Esophagus (tissue), 2 donors: ENCODE measurements around the gene LGALS14. TPM values are rescaled to one million over a fixed set of nuclear protein-coding genes. Genes with fewer than 3 reads are reported as not detected.
"Not testable (repeated sequence)": the region's sequence is repeated elsewhere in the genome, so short reads cannot be mapped to it uniquely, and the experiment has no call there.

Experiments used
- H3K27ac ChIP-seq, 2 donors: one replicate each; pipeline ENCODE4 v1.5.1; 2013; ENCODE audit warnings: low read depth in 2 of 2, mild to moderate bottlenecking in 2 of 2, inconsistent platforms in 1 of 2, low read length in 1 of 2, moderate library complexity in 1 of 2
- H3K27me3 ChIP-seq, 2 donors: one replicate each; pipeline ENCODE4 v1.6.1; 2013; ENCODE audit warnings: low read length in 2 of 2, control low read depth in 1 of 2, mild to moderate bottlenecking in 1 of 2; ENCODE audit not compliant: insufficient read depth in 2 of 2, control insufficient read depth in 1 of 2
- H3K36me3 ChIP-seq, 2 donors: one replicate each; pipeline ENCODE4 v1.6.1; 2013; ENCODE audit warnings: low read length in 1 of 2; ENCODE audit not compliant: control insufficient read depth in 2 of 2, insufficient read depth in 2 of 2
- H3K4me1 ChIP-seq, 2 donors: one replicate each; pipeline ENCODE4 v1.6.1; 2013; ENCODE audit warnings: low read length in 1 of 2; ENCODE audit not compliant: control insufficient read depth in 2 of 2, insufficient read depth in 2 of 2
- H3K4me3 ChIP-seq, 2 donors: one replicate each; pipeline ENCODE4 v1.5.1; 2013; ENCODE audit warnings: low read length in 2 of 2, mild to moderate bottlenecking in 2 of 2, low read depth in 1 of 2, moderate library complexity in 1 of 2
- H3K9me3 ChIP-seq, 2 donors: one replicate each; pipeline ENCODE4 v1.6.1; 2013; ENCODE audit warnings: mild to moderate bottlenecking in 2 of 2, low read depth in 1 of 2, low read length in 1 of 2, moderate library complexity in 1 of 2; ENCODE audit not compliant: control insufficient read depth in 2 of 2, insufficient read depth in 1 of 2
- WGBS, 2 donors: extraction: QIAGEN DNeasy Blood & Tissue Kit; methylation state at CpG; one replicate each; pipeline ENCODE4 v1.1.7; 2013; 5-methylcytosine and 5-hydroxymethylcytosine counted together
- polyA plus RNA-seq, 2 donors: library from polyadenylated mRNA; stranded (reverse); fragments of 200-250 nt; gene quantifications; one replicate each; pipeline ENCODE4 v1.2.3, GENCODE V29; 2013
- donor health status: healthy with polysubstance abuse.
- donor health status: Bipolar disorder and iron deficiency.

Gene LGALS14
- polyA plus RNA-seq, 2 donors, result not detected

DNA sequence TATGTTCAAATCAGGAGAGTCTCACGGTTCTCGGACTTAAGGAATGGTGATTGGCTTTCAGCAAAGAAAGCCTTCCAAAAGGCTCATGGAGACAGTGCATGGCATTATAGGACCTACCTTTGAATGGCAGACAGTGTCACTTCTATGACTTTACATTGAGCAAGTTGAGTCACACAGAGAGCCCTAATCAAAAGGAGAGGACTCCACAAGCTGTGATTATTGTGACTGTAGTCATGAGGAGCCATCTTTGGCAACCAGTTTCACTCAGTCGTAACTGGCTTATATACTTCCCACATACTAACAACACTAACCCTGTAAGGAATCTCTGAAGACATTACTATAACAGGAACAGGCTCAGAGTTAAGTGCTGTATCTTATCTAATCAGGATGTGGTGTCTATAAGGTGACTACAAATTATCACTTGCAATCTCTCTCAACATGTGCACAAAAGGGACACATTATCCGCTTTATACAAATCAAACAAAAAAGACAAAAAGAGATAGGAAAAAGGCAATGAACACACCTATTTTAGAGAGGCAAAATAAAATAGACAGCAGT lies 6.1 kb downstream of the LGALS14 start:
- no peaks in the 10 kb centered on the region for H3K4me1 ChIP-seq
- no peaks in the 10 kb centered on the region for H3K9me3 ChIP-seq
- 86 to 90% methylated on average over 4 of the region's 4 CpGs for WGBS, 2 donors
- peaks cover 0 to 2% of the 10 kb centered on the region in 2 donors for H3K27me3 ChIP-seq
- H3K4me3 ChIP-seq, result no peak overlapping the region
- no peaks in the 10 kb centered on the region for H3K36me3 ChIP-seq
- H3K27ac ChIP-seq, result no peak overlapping the region

DNA sequence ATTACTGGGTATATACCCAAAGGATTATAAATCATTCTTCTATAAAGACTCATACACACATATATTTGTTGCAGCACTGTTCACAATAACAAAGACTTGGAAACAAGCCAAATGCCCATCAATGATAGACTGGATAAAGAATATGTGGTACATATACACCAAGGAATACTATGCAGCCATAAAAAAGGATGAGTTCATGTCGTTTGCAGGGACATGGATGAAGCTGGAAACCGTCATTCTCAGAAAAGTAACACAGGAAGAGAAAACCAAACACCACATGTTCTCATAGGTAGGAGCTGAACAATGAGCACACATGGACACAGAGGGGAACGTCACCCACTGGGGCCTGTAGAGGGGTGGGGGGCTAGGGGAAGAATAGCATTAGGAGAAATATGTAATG lies 15.9 kb downstream of the LGALS14 start:
- WGBS, 2 donors, result 71 to 72% methylated on average over 3 of the region's 3 CpGs
- not testable (repeated sequence) for H3K27ac ChIP-seq, H3K4me1 ChIP-seq, H3K9me3 ChIP-seq, H3K27me3 ChIP-seq, H3K36me3 ChIP-seq, H3K4me3 ChIP-seq

DNA sequence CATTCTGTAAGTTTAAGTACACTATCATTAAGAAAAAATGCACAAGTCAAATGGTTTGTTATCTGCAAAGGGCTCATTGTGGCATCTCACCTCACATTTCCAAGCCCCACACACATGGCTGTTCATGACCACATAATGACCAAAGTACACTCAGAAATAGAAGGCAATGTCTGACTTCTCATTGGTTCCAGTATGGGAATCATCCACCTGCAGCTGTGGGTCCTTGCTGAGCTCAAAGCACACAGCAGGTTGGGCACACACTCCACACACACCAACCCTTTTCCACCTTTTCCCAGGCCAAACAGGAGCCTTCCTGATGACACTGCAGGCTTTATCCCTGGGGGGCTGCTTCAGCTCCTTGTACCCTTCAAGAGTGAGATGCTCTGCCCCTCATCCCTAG lies 21.7 kb downstream of the LGALS14 start:
- Histone ChIP-seq H3K27ac (no peak overlapping the region), H3K27me3 (no peaks in the 10 kb centered on the region)

DNA sequence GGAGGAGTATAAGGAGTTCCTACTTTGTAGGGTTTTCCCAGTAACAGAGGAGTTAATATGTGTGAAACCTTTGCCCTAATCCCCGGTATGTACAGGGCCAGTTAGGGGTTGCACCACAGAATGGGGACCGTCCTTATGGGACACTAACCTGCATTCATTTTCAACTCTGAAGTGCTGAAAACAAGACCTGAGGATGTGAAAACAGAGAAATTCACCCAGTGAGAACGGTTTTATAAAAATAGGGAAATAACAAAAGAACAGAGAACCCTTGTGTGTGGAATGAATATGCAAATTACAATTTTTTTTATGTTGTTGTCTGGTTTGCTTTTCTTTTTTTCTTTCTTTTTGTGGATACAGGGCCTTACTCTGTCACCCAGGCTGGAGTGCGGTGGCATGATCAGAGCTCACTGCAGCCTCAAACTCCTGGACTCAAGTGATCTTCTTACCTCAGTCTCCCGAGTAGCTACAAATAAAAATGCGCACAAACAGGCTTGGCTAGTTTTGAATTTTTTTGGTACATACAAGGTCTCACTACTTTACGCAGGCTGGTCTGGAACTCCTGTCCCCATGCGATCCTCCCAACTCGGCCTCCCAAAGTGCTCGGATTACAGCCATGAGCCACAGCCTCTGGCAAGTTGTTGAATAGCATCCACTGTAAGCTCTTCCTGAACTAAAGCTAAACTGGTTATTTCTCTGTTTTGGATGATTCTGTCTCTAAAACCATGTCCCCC lies 23.0 kb downstream of the LGALS14 start:
- Histone ChIP-seq H3K27ac (no peak overlapping the region), H3K9me3 (no peaks in the 10 kb centered on the region), H3K4me1 (no peaks in the 10 kb centered on the region), H3K36me3 (no peaks in the 10 kb centered on the region), H3K4me3 (no peak overlapping the region), H3K27me3 (no peaks in the 10 kb centered on the region)
- 70 to 77% methylated on average over 10 of the region's 10 CpGs for WGBS, 2 donors

More for the DNA sequence above, 21.7 kb downstream of the LGALS14 start:
- Histone ChIP-seq H3K36me3 (no peaks in the 10 kb centered on the region), H3K4me3 (no peak overlapping the region), H3K9me3 (no peaks in the 10 kb centered on the region), H3K4me1 (no peaks in the 10 kb centered on the region)

DNA sequence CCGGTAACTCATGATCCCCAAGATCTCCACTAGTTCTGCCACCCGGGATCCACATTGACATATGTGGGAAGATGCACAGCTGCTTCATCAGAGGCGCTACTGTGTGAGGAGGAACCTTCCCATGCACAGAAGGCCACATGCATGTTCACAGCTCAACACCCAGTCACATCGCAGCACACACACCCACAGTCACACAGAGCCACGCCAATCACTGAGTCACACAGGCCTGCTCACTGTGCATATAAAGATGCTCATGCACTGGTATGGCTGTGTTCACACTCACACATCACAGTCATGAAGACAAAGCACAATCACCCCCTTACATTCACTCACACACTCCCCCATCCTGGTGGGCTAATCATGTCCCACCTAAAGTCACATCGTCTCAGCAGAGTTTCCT lies 23.8 kb downstream of the LGALS14 start:
- no peak overlapping the region for H3K4me3 ChIP-seq

DNA sequence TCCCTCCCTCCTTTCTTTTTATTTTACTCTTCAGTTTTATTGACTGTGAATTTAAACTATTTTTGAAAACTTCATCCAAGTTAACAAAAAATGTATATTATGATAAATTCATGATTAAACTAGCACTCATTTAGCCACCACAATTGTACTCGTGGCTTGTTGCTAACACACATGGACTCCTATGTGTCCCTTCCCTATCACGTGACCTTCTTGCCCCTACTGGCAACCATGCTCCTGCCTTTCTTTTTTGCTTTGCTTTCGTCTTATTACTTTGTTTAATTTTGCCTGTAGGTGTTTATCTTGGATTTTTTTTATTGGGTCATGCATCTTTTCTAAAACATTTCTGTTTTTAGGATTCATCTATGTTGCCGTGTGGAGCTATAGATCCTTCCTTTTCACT lies 25.3 kb downstream of the LGALS14 start:
- Histone ChIP-seq H3K4me3 (no peak overlapping the region), H3K9me3 (no peaks in the 10 kb centered on the region), H3K27me3 (no peaks in the 10 kb centered on the region), H3K27ac (no peak overlapping the region), H3K36me3 (no peaks in the 10 kb centered on the region), H3K4me1 (no peaks in the 10 kb centered on the region)
- 38 to 57% methylated on average over 4 of the region's 4 CpGs for WGBS, 2 donors

More for the DNA sequence above, 23.8 kb downstream of the LGALS14 start:
- 82 to 87% methylated on average over 6 of the region's 6 CpGs for WGBS, 2 donors
- Histone ChIP-seq H3K27me3 (no peaks in the 10 kb centered on the region), H3K9me3 (no peaks in the 10 kb centered on the region), H3K27ac (no peak overlapping the region), H3K4me1 (no peaks in the 10 kb centered on the region), H3K36me3 (no peaks in the 10 kb centered on the region)

DNA sequence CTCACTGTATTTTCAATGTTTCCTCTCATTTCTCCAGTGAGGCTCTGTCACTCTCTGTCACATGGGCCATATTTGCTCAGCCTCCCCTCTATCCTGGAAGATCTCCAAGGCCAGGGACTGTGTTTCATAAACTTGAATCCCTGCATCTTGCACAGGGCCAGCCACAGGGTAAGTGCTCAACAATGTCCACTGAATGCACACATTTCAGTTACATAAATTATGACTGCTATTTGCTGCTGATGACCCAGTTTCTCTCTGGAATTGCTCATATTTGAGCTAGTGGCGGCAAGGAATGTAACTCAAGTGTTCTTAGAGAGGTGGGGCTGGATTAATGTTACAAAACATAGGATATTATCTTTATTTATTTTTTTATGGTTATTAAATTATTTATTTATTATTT lies 27.4 kb downstream of the LGALS14 start:
- H3K4me3 ChIP-seq, result no peak overlapping the region
- no peak overlapping the region for H3K27ac ChIP-seq
- 75 to 89% methylated on average over 1 of the region's 1 CpG for WGBS, 2 donors
- H3K9me3 ChIP-seq, result no peaks in the 10 kb centered on the region
- no peaks in the 10 kb centered on the region for H3K36me3 ChIP-seq
- no peaks in the 10 kb centered on the region for H3K4me1 ChIP-seq
- H3K27me3 ChIP-seq, result no peaks in the 10 kb centered on the region

DNA sequence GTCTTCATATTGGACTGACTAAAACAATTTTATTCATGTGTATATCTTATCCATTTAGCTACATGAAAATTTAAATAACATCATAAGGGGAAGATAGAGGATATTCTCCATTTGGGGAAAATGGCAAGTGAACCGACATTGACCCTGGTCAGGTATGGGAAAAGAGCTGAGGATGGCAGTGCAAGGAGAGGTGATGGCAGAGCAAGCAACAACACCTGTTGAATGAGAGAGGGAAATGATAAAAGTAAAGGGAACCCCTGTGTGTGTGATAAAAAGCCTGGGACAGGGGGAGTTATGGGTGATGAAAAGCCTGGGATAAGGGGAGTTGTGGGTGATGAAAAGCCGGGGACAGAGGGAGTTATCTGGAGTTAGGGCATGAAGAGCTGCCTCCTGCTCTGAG lies 29.6 kb downstream of the LGALS14 start:
- no peaks in the 10 kb centered on the region for H3K9me3 ChIP-seq
- no peak overlapping the region for H3K27ac ChIP-seq
- 82% methylated on average over 2 of the region's 2 CpGs for WGBS, 2 donors
- H3K4me1 ChIP-seq, result no peaks in the 10 kb centered on the region
- no peaks in the 10 kb centered on the region for H3K36me3 ChIP-seq
- no peak overlapping the region for H3K4me3 ChIP-seq
- H3K27me3 ChIP-seq, result no peaks in the 10 kb centered on the region

DNA sequence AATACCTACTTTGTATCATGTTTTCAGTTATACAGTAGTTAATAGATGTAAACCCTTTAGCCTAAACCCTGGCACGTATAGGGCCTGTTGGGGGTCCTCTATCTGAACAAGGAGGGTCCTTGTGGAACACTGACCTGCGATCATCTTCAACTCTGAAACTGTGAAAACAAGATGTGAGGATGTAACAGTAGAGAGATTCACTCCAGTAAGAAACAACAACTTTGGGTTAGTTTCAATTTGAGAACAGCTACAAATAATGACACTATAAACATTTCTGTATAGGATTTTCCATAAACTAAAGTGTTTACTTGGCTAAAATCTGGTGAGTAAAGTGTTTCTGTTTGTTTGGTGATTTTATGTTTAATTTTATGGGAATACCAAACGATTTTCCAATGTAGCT lies 31.4 kb downstream of the LGALS14 start:
- no peaks in the 10 kb centered on the region for H3K9me3 ChIP-seq
- H3K36me3 ChIP-seq, result no peaks in the 10 kb centered on the region
- WGBS, 2 donors, result 34 to 60% methylated on average over 3 of the region's 3 CpGs

DNA sequence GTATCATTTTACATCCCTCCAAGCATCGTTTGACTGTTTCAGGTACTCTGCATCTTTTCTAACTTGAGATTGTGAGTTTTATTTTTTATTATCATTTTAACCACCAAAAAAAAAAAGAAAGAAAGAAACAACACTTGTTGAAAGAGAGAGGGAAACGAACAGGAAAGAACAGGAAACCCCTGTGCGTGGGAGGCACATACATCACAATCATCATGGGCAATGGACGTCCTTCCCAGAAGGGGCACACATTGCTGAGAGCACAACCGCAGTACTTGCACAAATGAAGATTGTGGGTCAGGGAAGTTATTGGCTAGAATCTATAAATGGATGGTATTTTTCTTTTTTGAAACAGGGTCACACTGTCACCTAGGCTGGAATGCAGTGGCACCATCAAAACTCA lies 31.8 kb downstream of the LGALS14 start:
- H3K4me1 ChIP-seq, result no peaks in the 10 kb centered on the region
- H3K4me3 ChIP-seq, result no peak overlapping the region
- WGBS, 2 donors, result 56 to 69% methylated on average over 5 of the region's 5 CpGs

More for the DNA sequence above, 31.4 kb downstream of the LGALS14 start:
- no peaks in the 10 kb centered on the region for H3K27me3 ChIP-seq
- no peak overlapping the region for H3K4me3 ChIP-seq
- no peak overlapping the region for H3K27ac ChIP-seq
- no peaks in the 10 kb centered on the region for H3K4me1 ChIP-seq

More for the DNA sequence above, 31.8 kb downstream of the LGALS14 start:
- Histone ChIP-seq H3K27ac (no peak overlapping the region), H3K36me3 (no peaks in the 10 kb centered on the region), H3K27me3 (no peaks in the 10 kb centered on the region), H3K9me3 (no peaks in the 10 kb centered on the region)
